HCT116 (cell line): ENCODE measurements around the gene ASRGL1. TPM values are rescaled to one million over a fixed set of nuclear protein-coding genes. Genes with fewer than 3 reads are reported as not detected.

Source experiments
- ATAC-seq: fragments of 200-7000 bp; cut with Tn5 transposase; 2 replicates; pipeline ENCODE4 v1.9.1; 2020; ENCODE audit warnings: mild to moderate bottlenecking, moderate library complexity
- BruUV-seq: library from RNA; stranded (reverse); fragments of 400-500 nt; replicated peaks from 2 replicates; lab custom pipeline; 2021; lab: Mats Ljungman, UMichigan
- CTCF ChIA-PET: fragments of 300-600 bp; sonication (Branson Sonifier 250); formaldehyde crosslinking; loops from one replicate; lab custom pipeline; 2021; ENCODE audit warnings: antibody characterized with exemption; lab: Charles Lee
- POLR2A ChIA-PET: fragments of 300-600, 350-600 bp; sonication (Branson Sonifier 250); formaldehyde crosslinking; loops from one replicate; lab custom pipeline; 2021; ENCODE audit warnings: antibody characterized with exemption; lab: Charles Lee
- RAD21 ChIA-PET, 2 experiments: fragments of 300-600 bp; sonication (Branson Sonifier 250); formaldehyde crosslinking; loops; one replicate each; lab custom pipeline; 2023; ENCODE audit warnings: low total read pairs in 2 of 2; ENCODE audit not compliant: uncharacterized antibody in 2 of 2, unreplicated experiment in 2 of 2, low non-redundant PET in 1 of 2; lab: Charles Lee
- DNase-seq: peaks from one replicate; pipeline ENCODE4 v3.0.0-alpha.2; 2010; ENCODE audit warnings: low read depth, low spot score
- H2AFZ ChIP-seq: fragments of 200-600 bp; shearing (Covaris generic), sonication (generic); 2 replicates; pipeline ENCODE4 v1.6.1; 2017; ENCODE audit warnings: low read depth, mixed run types, mixed read lengths, antibody characterized with exemption, low read length; ENCODE audit not compliant: poor library complexity, severe bottlenecking
- H3K27ac ChIP-seq: 2 replicates; pipeline ENCODE4 v1.5.1; 2012; ENCODE audit warnings: low read depth, low read length
- H3K27me3 ChIP-seq: fragments of 200-600 bp; sonication (generic); 2 replicates; pipeline ENCODE4 v1.6.1; 2016; ENCODE audit warnings: mixed run types, low read length, mixed read lengths; ENCODE audit not compliant: insufficient read depth
- H3K36me3 ChIP-seq, 2 experiments: fragments of 200-500 bp in 1 of 2; fragments of 200-600 bp in 1 of 2; sonication (Bioruptor generic) in 1 of 2; sonication (generic) in 1 of 2; 2 replicates each; pipeline versions ENCODE4 v1.5.1 to v1.6.1; 2014 to 2016; ENCODE audit warnings: low read length in 2 of 2, inconsistent platforms in 1 of 2, mixed read lengths in 1 of 2, mixed run types in 1 of 2; ENCODE audit not compliant: insufficient read depth in 2 of 2, control insufficient read depth in 1 of 2
- H3K4me1 ChIP-seq, 2 experiments: fragments of 200-600 bp in 1 of 2; sonication (generic) in 1 of 2; 2 replicates each; pipeline versions ENCODE4 v1.5.1 to v1.6.1; 2012 to 2017; ENCODE audit warnings: low read length in 2 of 2, inconsistent platforms in 1 of 2, mild to moderate bottlenecking in 1 of 2, mixed read lengths in 1 of 2, mixed run types in 1 of 2, moderate library complexity in 1 of 2; ENCODE audit not compliant: insufficient read depth in 2 of 2, control insufficient read depth in 1 of 2
- H3K4me2 ChIP-seq: fragments of 200-600 bp; sonication (generic); 2 replicates; pipeline ENCODE4 v1.6.1; 2017; ENCODE audit warnings: mixed run types, low read length, mixed read lengths
- H3K4me3 ChIP-seq, 2 experiments: fragments of 200-600 bp in 1 of 2; sonication (generic) in 1 of 2; replicated peaks in 1 of 2; 2 replicates each; pipeline ENCODE4 v1.5.1; 2011 to 2016; ENCODE audit warnings: low read length in 2 of 2, control low read depth in 1 of 2, low read depth in 1 of 2, mild to moderate bottlenecking in 1 of 2, mixed read lengths in 1 of 2, mixed run types in 1 of 2
- H3K79me2 ChIP-seq: fragments of 200-600 bp; sonication (generic); 2 replicates; pipeline ENCODE4 v1.6.1; 2017; ENCODE audit warnings: mild to moderate bottlenecking, mixed run types, low read length, moderate library complexity, mixed read lengths; ENCODE audit not compliant: insufficient read depth
- H3K9ac ChIP-seq: fragments of 200-600 bp; sonication (generic); 2 replicates; pipeline ENCODE4 v1.6.1; 2016; ENCODE audit warnings: low read length, mixed read lengths
- H3K9me2 ChIP-seq: fragments of 200-600 bp; sonication (generic), shearing (Covaris generic); 2 replicates; pipeline ENCODE4 v1.6.1; 2017; ENCODE audit warnings: mixed run types, mild to moderate bottlenecking, moderate library complexity; ENCODE audit not compliant: insufficient read depth
- H3K9me3 ChIP-seq, 2 experiments: fragments of 200-500 bp in 1 of 2; fragments of 200-600 bp in 1 of 2; sonication (Bioruptor generic) in 1 of 2; sonication (generic) in 1 of 2; 2 replicates each; pipeline ENCODE4 v1.6.1; 2014 to 2017; ENCODE audit warnings: low read length in 2 of 2, mixed read lengths in 2 of 2, inconsistent platforms in 1 of 2, low read depth in 1 of 2, mild to moderate bottlenecking in 1 of 2, mixed run types in 1 of 2, moderate library complexity in 1 of 2; ENCODE audit not compliant: control insufficient read depth in 1 of 2, insufficient read depth in 1 of 2
- H4K20me1 ChIP-seq: fragments of 200-600 bp; sonication (generic), shearing (Covaris generic); 2 replicates; pipeline ENCODE4 v1.6.1; 2017; ENCODE audit warnings: mixed run types, mild to moderate bottlenecking, moderate library complexity; ENCODE audit not compliant: insufficient read depth
- CEBPB ChIP-seq: IDR thresholded peaks from 2 replicates; pipeline ENCODE4 v1.6.1; 2012; ENCODE audit warnings: low read depth
- CTCF ChIP-seq, 3 experiments: fragments of 200-600 bp in 1 of 3; sonication (generic) in 1 of 3; IDR thresholded peaks in 2 of 3; conservative IDR thresholded peaks in 1 of 3; 2 replicates each; pipeline ENCODE4 v1.5.1; 2012 to 2017; ENCODE audit warnings: low read depth in 2 of 3, low read length in 2 of 3, antibody characterized with exemption in 1 of 3, borderline replicate concordance in 1 of 3, control low read depth in 1 of 3, mild to moderate bottlenecking in 1 of 3, mixed read lengths in 1 of 3, mixed run types in 1 of 3, moderate library complexity in 1 of 3; ENCODE audit not compliant: insufficient read depth in 1 of 3
- EGR1 ChIP-seq: IDR thresholded peaks from 2 replicates; pipeline ENCODE4 v1.6.1; 2012; ENCODE audit warnings: low read depth
- EZH2phosphoT487 ChIP-seq: fragments of 200-600 bp; IDR thresholded peaks from 2 replicates; pipeline ENCODE4 v1.6.1; 2018; ENCODE audit warnings: antibody characterized with exemption, borderline replicate concordance
- FOSL1 ChIP-seq: IDR thresholded peaks from 2 replicates; pipeline ENCODE4 v1.6.1; 2012; ENCODE audit warnings: low read depth
- JUND ChIP-seq: IDR thresholded peaks from 2 replicates; pipeline ENCODE4 v1.6.1; 2012
- MAX ChIP-seq: IDR thresholded peaks from 2 replicates; pipeline ENCODE4 v1.6.1; 2012
- POLR2A ChIP-seq: IDR thresholded peaks from 2 replicates; pipeline ENCODE4 v1.7.0; 2011; ENCODE audit warnings: borderline replicate concordance; ENCODE audit not compliant: insufficient read depth, insufficient read length; ENCODE audit errors: extremely low read depth
- RAD21 ChIP-seq: IDR thresholded peaks from 2 replicates; pipeline ENCODE4 v1.6.1; 2012; ENCODE audit warnings: low read depth, mild to moderate bottlenecking
- REST ChIP-seq: IDR thresholded peaks from 2 replicates; pipeline ENCODE4 v1.6.1; 2012; ENCODE audit warnings: low read depth
- SIN3A ChIP-seq: IDR thresholded peaks from 2 replicates; pipeline ENCODE4 v1.6.1; 2012; ENCODE audit warnings: low read depth
- SP1 ChIP-seq: IDR thresholded peaks from 2 replicates; pipeline ENCODE4 v1.6.1; 2012; ENCODE audit warnings: low read depth
- YY1 ChIP-seq: IDR thresholded peaks from 2 replicates; pipeline ENCODE4 v1.6.1; 2011; ENCODE audit warnings: low read length, low read depth, moderate library complexity, mild to moderate bottlenecking; ENCODE audit not compliant: insufficient replicate concordance; ENCODE audit errors: extremely low read depth
- intact Hi-C: fragments of 100-400 bp; cut with micrococcal nuclease; formaldehyde crosslinking; loops from 2 replicates; pipeline ENCODE4 v1.10.0; 2022
- total RNA-seq: library from RNA; stranded (reverse); gene quantifications from one replicate; pipeline ENCODE4 v1.2.1, GENCODE V29; 2021; ENCODE audit not compliant: unreplicated experiment

Gene ASRGL1
- total RNA-seq, 1 experiment from 2014 or later: 27.6 TPM

GRCh38 chr11:62399172-62399877 is 62.1 kb downstream of the ASRGL1 start:
- Histone ChIP-seq H3K4me1 (peaks cover 5 to 21% of the 10 kb centered on the region in 2 experiments; a peak in 3 of 4 replicates), H3K9ac (no peak overlapping the region), H3K79me2 (no peaks in the 10 kb centered on the region), H3K27me3 (no peaks in the 10 kb centered on the region), H3K27ac (no peak overlapping the region), H2AFZ (no peak overlapping the region), H3K9me3 (no peaks in the 10 kb centered on the region), H3K9me2 (no peaks in the 10 kb centered on the region), H3K4me2 (no peak overlapping the region), H3K4me3 (no peak overlapping the region), H4K20me1 (no peaks in the 10 kb centered on the region), H3K36me3 (no peaks in the 10 kb centered on the region)
- DNase-seq (no peak), ATAC-seq (no peak)
- intact Hi-C loops: loop anchor here (5.0 kb wide), 1 partner anchor 293 kb away; no protein-coding TSS in a partner anchor
- TF ChIP-seq MAX: no peak
- TF ChIP-seq JUND: no peak
- no peak for TF ChIP-seq EZH2phosphoT487
- TF ChIP-seq YY1: no peak
- TF ChIP-seq EGR1: no peak
- no peak for TF ChIP-seq CEBPB
- no peak for TF ChIP-seq FOSL1
- no TSS peak for BruUV-seq
- ChIA-PET CTCF (interaction anchor here (1.1 kb wide), 1 partner anchor 621 kb away, joined by 3 read pairs; no protein-coding TSS in a partner anchor), RAD21 (no interaction called here), POLR2A (no interaction called here)

- no peaks in the 10 kb centered on the region for H3K36me3 ChIP-seq
- H3K9me3 ChIP-seq: no peaks in the 10 kb centered on the region
- CTCF ChIA-PET: no interaction called here
- POLR2A ChIA-PET: no interaction called here
- ATAC-seq (no peak), DNase-seq (no peak)
- no peaks in the 10 kb centered on the region for H3K9me2 ChIP-seq
- H3K4me2 ChIP-seq: no peak overlapping the region
- no peaks in the 10 kb centered on the region for H3K27me3 ChIP-seq
- BruUV-seq: no TSS peak
- RAD21 ChIA-PET: interaction anchor here in 1 of 2 experiments (1.1 kb wide), 1 partner anchor 143 kb away, joined by 3 read pairs; no protein-coding TSS in a partner anchor
- no peak overlapping the region for H2AFZ ChIP-seq
- peaks cover 5 to 17% of the 10 kb centered on the region in 2 experiments; a peak in 3 of 4 replicates for H3K4me1 ChIP-seq
- H3K79me2 ChIP-seq: no peaks in the 10 kb centered on the region
- TF ChIP-seq RAD21: no peak
- no peak for TF ChIP-seq CTCF (IDR thresholded peaks at IDR 0.05 in 2 of 3, conservative IDR thresholded peaks at IDR 0.05 in 1 of 3; ENCODE audit: borderline replicate concordance in 1 of 3, insufficient read depth in 1 of 3, low read depth in 2 of 3, low read length in 2 of 3)
- no peak for TF ChIP-seq JUND
- TF ChIP-seq SP1: no peak
- TF ChIP-seq POLR2A: no peak
- TF ChIP-seq SIN3A: no peak
- TF ChIP-seq EGR1: no peak
- no peak for TF ChIP-seq MAX
- no peak for TF ChIP-seq CEBPB
- no peak for TF ChIP-seq REST
- H3K9ac ChIP-seq: no peak overlapping the region
- no peaks in the 10 kb centered on the region for H4K20me1 ChIP-seq
- H3K27ac ChIP-seq: no peak overlapping the region
- H3K4me3 ChIP-seq: no peak overlapping the region
- intact Hi-C loops: loop anchor here (5.0 kb wide), 1 partner anchor 292 kb away; no protein-coding TSS in a partner anchor
Measured at GRCh38 chr11:62399878-62400266, 62.6 kb downstream of the ASRGL1 start.
